Germinal center (tissue), 1 donor: ENCODE measurements around the gene ASPG.
A peak's percentile ranks its signal among the peaks of the same experiment; 100 is the strongest.

Experiments
- DNase-seq: peaks from one replicate; pipeline ENCODE4 v3.0.0; 2012; ENCODE audit warnings: mixed read lengths, low spot score

Gene ASPG

GRCh38 chr14:104136472-104137296 lies 51.2 kb downstream of the ASPG start:
- no peak for DNase-seq

- DNase-seq = peak; percentile 83
Measured at GRCh38 chr14:104137297-104138097, 52.0 kb downstream of the ASPG start.

GRCh38 chr14:104138098-104138717 lies 52.7 kb downstream of the ASPG start, which contains the start of gene KIF26A:
TSS of gene KIF26A (plus strand) at chr14:104138587. CDS start at chr14:104138723, 136 bp downstream.
- peak; percentile 70 for DNase-seq

- DNase-seq = no peak
Measured at GRCh38 chr14:104138718-104139459, 53.4 kb downstream of the ASPG start.

- DNase-seq = no peak
Measured at GRCh38 chr14:104139460-104140212, 54.1 kb downstream of the ASPG start.

GRCh38 chr14:104140213-104140462 lies 54.6 kb downstream of the ASPG start:
- no peak for DNase-seq

- no peak for DNase-seq
Measured at GRCh38 chr14:104140463-104141331, 55.2 kb downstream of the ASPG start.

GRCh38 chr14:104141621-104142091 lies 56.2 kb downstream of the ASPG start:
- DNase-seq = no peak

GRCh38 chr14:104142136-104142945 lies 56.8 kb downstream of the ASPG start:
- no peak for DNase-seq

GRCh38 chr14:104142946-104143470 lies 57.5 kb downstream of the ASPG start:
- DNase-seq = no peak

- no peak for DNase-seq
Measured at GRCh38 chr14:104143521-104144452, 58.3 kb downstream of the ASPG start.

- DNase-seq = no peak
Measured at GRCh38 chr14:104144453-104144790, 58.9 kb downstream of the ASPG start.

- no peak for DNase-seq
Measured at GRCh38 chr14:104144911-104145825, 59.7 kb downstream of the ASPG start.

- DNase-seq = no peak
Measured at GRCh38 chr14:104145826-104146601, 60.5 kb downstream of the ASPG start.

- DNase-seq = no peak
Measured at GRCh38 chr14:104146651-104147345, 61.3 kb downstream of the ASPG start.
